GM23248 (cell line): ENCODE data around the gene BEST2.

Experiments used
- EZH2 ChIP-seq: fragments of 200-600 bp; sonication (generic); IDR thresholded peaks from 2 replicates; pipeline ENCODE4 v1.6.1; 2018; ENCODE audit warnings: antibody characterized with exemption, mild to moderate bottlenecking; ENCODE audit not compliant: insufficient read depth, poor library complexity, severe bottlenecking
- EZH2phosphoT487 ChIP-seq: fragments of 200-600 bp; sonication (generic); IDR thresholded peaks from 2 replicates; pipeline ENCODE4 v1.6.1; 2018; ENCODE audit warnings: antibody characterized with exemption, moderate library complexity, mild to moderate bottlenecking, low read depth; ENCODE audit not compliant: insufficient read depth

DNA sequence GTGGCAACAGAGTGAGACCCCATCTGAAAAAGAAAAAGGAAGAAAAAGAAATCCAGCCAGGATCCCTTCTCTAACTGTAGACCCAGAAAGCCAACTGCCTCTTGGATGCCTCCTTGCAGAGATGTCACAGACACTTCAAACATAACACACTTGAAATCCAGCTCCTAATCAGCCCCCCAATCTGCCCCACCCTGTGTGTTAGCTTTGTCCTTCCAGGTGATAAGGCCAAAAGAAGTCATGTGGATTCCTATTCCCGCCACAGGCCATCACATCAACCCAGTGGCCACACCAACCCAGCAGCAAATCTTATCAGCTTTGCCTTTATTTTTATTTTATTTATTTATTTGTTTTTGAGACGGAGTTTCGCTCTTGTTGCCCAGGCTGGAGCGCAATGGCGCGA is 8.1 kb downstream of the BEST2 start:
- TF ChIP-seq EZH2phosphoT487 (no peak), EZH2 (no peak)
